ENCODE results near the gene SNORC. TPM values are rescaled to one million over a fixed set of nuclear protein-coding genes. Genes with fewer than 3 reads are reported as not detected.

The SNORC gene
- total and polyA plus RNA-seq, 4 donors = 2.4 to 12.3 (median 6.6) TPM

- Histone ChIP-seq H3K27me3 (ENCODE audit: control insufficient read depth in 4 of 4, insufficient read depth in 4 of 4, low read length in 3 of 4) (no peaks in the 10 kb centered on the region), H3K9ac (ENCODE audit: low read depth in 1 of 2, low read length in 2 of 2) (no peak overlapping the region), H3K9me3 (ENCODE audit: control insufficient read depth in 4 of 4, low read length in 3 of 4) (no peaks in the 10 kb centered on the region), H3K27ac (ENCODE audit: low read depth in 1 of 2, low read length in 2 of 2) (no peak overlapping the region), H3K4me1 (ENCODE audit: control insufficient read depth in 4 of 4, insufficient read depth in 4 of 4, low read length in 3 of 4) (no peaks in the 10 kb centered on the region), H3K4me3 (ENCODE audit: low read depth in 1 of 3, low read length in 3 of 3) (no peak overlapping the region), H3K36me3 (ENCODE audit: control insufficient read depth in 4 of 4, insufficient read depth in 3 of 4, low read depth in 1 of 4, low read length in 3 of 4) (peaks cover 11 to 43% (median 43%) of the 10 kb centered on the region in 4 donors)
- DNase-seq (ENCODE audit: low spot score) = no peak
- TF ChIP-seq GABPA (IDR thresholded peaks at IDR 0.05 in 1 of 2, conservative IDR thresholded peaks at IDR 0.05 in 1 of 2) (no peak), FOXA2 (IDR thresholded peaks at IDR 0.05) (no peak), RXRA (IDR thresholded peaks at IDR 0.05) (no peak), FOXA1 (IDR thresholded peaks at IDR 0.05) (no peak), EGR1 (IDR thresholded peaks at IDR 0.05; ENCODE audit: low read depth in 2 of 2) (no peak), MAX (IDR thresholded peaks at IDR 0.05) (no peak), YY1 (IDR thresholded peaks at IDR 0.05) (no peak), HNF4A (conservative IDR thresholded peaks at IDR 0.05) (no peak), RAD21 (IDR thresholded peaks at IDR 0.05) (no peak), SP1 (IDR thresholded peaks at IDR 0.05) (no peak), JUND (IDR thresholded peaks at IDR 0.05) (no peak), ZBTB33 (IDR thresholded peaks at IDR 0.05) (no peak), NR2F2 (IDR thresholded peaks at IDR 0.05) (no peak), ATF3 (IDR thresholded peaks at IDR 0.05) (no peak), TAF1 (conservative IDR thresholded peaks at IDR 0.05) (no peak), HNF4G (IDR thresholded peaks at IDR 0.05) (no peak)
- TF ChIP-seq, protein P1, sequence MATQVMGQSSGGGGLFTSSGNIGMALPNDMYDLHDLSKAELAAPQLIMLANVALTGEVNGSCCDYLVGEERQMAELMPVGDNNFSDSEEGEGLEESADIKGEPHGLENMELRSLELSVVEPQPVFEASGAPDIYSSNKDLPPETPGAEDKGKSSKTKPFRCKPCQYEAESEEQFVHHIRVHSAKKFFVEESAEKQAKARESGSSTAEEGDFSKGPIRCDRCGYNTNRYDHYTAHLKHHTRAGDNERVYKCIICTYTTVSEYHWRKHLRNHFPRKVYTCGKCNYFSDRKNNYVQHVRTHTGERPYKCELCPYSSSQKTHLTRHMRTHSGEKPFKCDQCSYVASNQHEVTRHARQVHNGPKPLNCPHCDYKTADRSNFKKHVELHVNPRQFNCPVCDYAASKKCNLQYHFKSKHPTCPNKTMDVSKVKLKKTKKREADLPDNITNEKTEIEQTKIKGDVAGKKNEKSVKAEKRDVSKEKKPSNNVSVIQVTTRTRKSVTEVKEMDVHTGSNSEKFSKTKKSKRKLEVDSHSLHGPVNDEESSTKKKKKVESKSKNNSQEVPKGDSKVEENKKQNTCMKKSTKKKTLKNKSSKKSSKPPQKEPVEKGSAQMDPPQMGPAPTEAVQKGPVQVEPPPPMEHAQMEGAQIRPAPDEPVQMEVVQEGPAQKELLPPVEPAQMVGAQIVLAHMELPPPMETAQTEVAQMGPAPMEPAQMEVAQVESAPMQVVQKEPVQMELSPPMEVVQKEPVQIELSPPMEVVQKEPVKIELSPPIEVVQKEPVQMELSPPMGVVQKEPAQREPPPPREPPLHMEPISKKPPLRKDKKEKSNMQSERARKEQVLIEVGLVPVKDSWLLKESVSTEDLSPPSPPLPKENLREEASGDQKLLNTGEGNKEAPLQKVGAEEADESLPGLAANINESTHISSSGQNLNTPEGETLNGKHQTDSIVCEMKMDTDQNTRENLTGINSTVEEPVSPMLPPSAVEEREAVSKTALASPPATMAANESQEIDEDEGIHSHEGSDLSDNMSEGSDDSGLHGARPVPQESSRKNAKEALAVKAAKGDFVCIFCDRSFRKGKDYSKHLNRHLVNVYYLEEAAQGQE (IDR thresholded peaks at IDR 0.05) = no peak
- 82% methylated on average over 3 of the region's 3 CpGs for WGBS
These were observed 40.1 kb upstream of the SNORC start for GRCh38 chr2:232829988-232830387.

- H3K9me3 ChIP-seq (ENCODE audit: control insufficient read depth in 4 of 4, low read length in 3 of 4) = no peaks in the 10 kb centered on the region
- WGBS = 94% methylated on average over 3 of the region's 3 CpGs
- peaks cover 11 to 48% (median 44%) of the 10 kb centered on the region in 4 donors for H3K36me3 ChIP-seq (ENCODE audit: control insufficient read depth in 4 of 4, insufficient read depth in 3 of 4, low read depth in 1 of 4, low read length in 3 of 4)
These were observed 38.6 kb upstream of the SNORC start for GRCh38 chr2:232831496-232831895.

More at GRCh38 chr2:232831496-232831895, 38.6 kb upstream of the SNORC start:
- Histone ChIP-seq H3K4me1 (ENCODE audit: control insufficient read depth in 4 of 4, insufficient read depth in 4 of 4, low read length in 3 of 4) (no peaks in the 10 kb centered on the region), H3K9ac (ENCODE audit: low read depth in 1 of 2, low read length in 2 of 2) (no peak overlapping the region), H3K4me3 (ENCODE audit: low read depth in 1 of 3, low read length in 3 of 3) (no peak overlapping the region), H3K27me3 (ENCODE audit: control insufficient read depth in 4 of 4, insufficient read depth in 4 of 4, low read length in 3 of 4) (no peaks in the 10 kb centered on the region), H3K27ac (ENCODE audit: low read depth in 1 of 2, low read length in 2 of 2) (no peak overlapping the region)
- TF ChIP-seq RXRA (IDR thresholded peaks at IDR 0.05) (no peak), ATF3 (IDR thresholded peaks at IDR 0.05) (no peak), YY1 (IDR thresholded peaks at IDR 0.05) (no peak), EGR1 (IDR thresholded peaks at IDR 0.05; ENCODE audit: low read depth in 2 of 2) (no peak), FOXA1 (IDR thresholded peaks at IDR 0.05) (no peak), SP1 (IDR thresholded peaks at IDR 0.05) (no peak), GABPA (IDR thresholded peaks at IDR 0.05 in 1 of 2, conservative IDR thresholded peaks at IDR 0.05 in 1 of 2) (no peak), JUND (IDR thresholded peaks at IDR 0.05) (no peak), HNF4G (IDR thresholded peaks at IDR 0.05) (no peak), FOXA2 (IDR thresholded peaks at IDR 0.05) (no peak), NR2F2 (IDR thresholded peaks at IDR 0.05) (no peak), RAD21 (IDR thresholded peaks at IDR 0.05) (no peak), HNF4A (conservative IDR thresholded peaks at IDR 0.05) (no peak), MAX (IDR thresholded peaks at IDR 0.05) (no peak), CTCF (IDR thresholded peaks at IDR 0.05; ENCODE audit: low read depth, low read length, missing input control) (no peak)
- TF ChIP-seq, protein P1 (IDR thresholded peaks at IDR 0.05) = no peak
- DNase-seq (ENCODE audit: low spot score) = no peak

Measured in liver (tissue), 9 donors.